Gastroesophageal sphincter (tissue), 3 donors: ENCODE measurements around the gene TMEM245.

Experiments
- CTCF ChIP-seq, 4 experiments: fragments of 200-600 bp in 2 of 4; fragments of 450-650 bp in 2 of 4; sonication (generic) in 1 of 4; IDR thresholded peaks; one replicate each; pipeline ENCODE4 v1.5.1; 2017 to 2019; ENCODE audit warnings: antibody characterized with exemption in 4 of 4, mild to moderate bottlenecking in 2 of 4, moderate library complexity in 2 of 4
- EP300 ChIP-seq: sonication (generic); formaldehyde crosslinking; IDR thresholded peaks from one replicate; pipeline ENCODE4 v1.6.1; 2017; ENCODE audit warnings: antibody characterized with exemption, mild to moderate bottlenecking

GRCh38 chr9:109064963-109065702 lies 54.6 kb downstream of the TMEM245 start:
- TF ChIP-seq CTCF (IDR thresholded peaks at IDR 0.05) (no peak), EP300 (no peak)
